HG02973 (cell line): Measurements from ENCODE around the gene TM7SF2.

Experiments used
- ATAC-seq: cut with Tn5 transposase; IDR thresholded peaks from one replicate; pipeline ENCODE4 v1.9.1; 2021; ENCODE audit warnings: moderate library complexity; ENCODE audit not compliant: unreplicated experiment

The TM7SF2 gene

DNA sequence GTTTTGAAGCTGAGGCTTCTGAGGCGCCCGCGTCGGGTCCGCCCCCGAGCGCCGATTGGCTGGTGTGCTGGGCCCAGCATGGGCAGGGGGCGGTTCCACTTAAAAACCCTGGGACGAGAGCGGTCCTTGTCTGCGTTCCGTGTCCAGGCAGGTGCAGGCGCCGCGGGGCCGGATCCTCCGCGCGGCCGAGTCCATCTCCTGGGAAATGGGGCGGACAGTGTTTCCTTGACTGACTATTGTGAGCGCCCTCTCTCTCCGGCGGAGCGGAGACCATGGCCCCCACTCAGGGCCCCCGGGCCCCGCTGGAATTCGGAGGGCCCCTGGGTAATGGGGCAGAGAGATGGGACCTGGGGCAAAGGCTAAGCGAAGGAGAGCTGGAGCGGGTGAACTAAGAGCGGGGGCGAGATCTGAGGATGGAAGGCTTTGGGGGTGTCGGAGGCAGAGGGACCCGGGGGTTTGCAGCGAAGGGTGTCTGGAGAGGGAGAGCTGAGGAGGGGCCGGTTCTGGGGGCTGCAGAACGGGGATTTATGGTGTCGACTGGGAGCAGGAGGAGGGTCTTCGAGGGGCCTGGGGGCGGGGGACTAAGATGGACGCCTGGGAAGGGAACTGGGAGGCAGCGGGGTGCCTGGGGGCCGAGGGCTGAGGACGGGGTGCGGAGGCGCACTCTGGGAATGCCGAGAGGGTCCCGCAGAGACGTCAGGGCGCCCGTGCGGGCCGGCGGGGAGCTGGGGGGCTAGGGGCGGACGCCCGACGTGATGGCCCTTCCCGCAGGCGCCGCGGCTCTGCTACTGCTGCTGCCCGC lies at the start of gene TM7SF2:
Gene TM7SF2 (plus strand): TSS at position 129 of the 802 bp plus-strand sequence. CDS start 144 bp downstream, at position 273.
- peak; percentile 36 for ATAC-seq

GRCh38 chr11:65063532-65063931 lies 48.1 kb upstream of the TM7SF2 start:
- no peak for ATAC-seq

DNA sequence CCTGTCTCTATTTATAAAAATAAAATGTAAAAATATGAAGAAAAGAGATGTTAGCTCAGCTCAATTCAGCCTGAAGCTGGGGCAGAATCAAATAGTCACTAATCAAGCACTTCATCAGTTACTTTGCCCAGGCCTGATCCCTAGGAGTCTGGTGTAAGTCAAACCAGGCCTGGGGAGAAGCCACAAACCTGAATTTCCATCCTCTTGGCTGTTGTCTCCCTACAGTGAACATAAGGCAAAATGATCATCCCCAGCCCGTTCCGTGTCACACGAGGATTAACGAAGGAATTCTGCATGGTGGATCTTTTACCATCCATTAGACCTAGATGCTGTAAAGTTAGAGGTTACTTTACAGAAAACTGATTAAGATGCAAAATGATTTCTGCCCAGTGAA lies 46.8 kb upstream of the TM7SF2 start:
- no peak for ATAC-seq

- no peak for ATAC-seq
These were observed 45.8 kb upstream of the TM7SF2 start for GRCh38 chr11:65065851-65066250.

DNA sequence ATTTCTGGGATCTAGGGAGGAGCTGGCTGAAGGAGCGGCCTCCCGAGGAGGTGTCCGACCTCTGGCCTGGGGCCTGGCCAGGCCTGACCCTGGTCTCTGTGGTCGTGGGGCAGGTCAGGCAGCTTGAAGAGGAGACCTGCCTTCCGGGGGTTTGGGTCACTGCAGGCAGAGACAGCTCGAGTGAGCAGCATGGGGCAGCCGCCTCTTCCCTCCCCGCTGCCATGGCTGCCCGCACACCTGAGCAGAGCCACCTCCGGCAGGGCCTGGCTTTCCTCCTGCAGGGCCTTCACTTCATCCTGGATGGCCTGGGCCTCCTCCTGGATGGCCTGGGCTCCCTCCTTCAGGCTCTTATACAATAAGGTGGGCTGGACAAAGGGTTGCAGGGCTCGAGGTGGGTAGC lies 45.4 kb upstream of the TM7SF2 start:
- ATAC-seq = no peak

DNA sequence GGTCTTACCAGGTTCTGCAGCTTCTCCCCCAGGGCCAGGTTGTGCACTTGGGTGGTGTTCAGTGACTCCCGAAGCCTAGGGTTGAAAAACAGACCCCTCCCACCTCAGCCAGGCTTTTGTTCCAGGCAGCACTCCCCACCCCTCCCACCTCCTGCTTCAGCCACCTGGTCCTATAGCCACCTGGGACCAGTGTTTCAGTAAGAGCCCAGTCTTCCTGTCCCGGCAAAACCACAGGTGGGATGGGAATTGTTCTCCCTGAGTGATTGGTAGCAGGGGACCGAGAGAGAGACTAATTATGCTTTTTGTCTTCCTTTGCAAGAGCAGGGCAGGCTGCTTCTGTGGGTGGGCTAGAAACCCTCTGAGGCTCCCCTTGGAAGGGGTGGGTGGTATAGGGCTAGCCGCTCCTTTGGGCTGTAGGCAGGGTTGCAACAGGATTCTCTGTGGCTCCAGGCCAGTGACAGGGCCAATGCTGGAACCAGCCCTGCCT lies 44.8 kb upstream of the TM7SF2 start:
- no peak for ATAC-seq

DNA sequence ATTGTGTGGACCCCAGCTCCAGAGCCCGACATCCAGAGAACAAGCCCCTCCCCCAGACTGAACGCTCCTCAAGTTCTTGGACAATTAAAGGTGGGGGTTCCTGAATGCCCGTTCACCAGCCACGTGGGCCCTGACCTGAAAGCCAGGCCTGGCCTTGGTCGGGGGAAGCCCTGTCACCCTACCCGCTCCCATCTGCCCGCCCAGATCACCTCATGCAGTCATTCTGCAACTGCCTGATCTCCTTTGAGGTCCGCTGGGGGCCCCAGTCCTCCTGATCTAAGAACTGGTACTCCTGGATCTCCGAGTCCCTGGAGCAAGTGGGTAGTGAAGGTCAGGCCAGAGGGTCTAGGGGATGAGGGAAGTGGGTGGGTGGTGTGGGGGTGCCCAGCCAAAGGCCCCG lies 44.2 kb upstream of the TM7SF2 start:
- no peak for ATAC-seq

- no peak for ATAC-seq
These were observed 42.5 kb upstream of the TM7SF2 start for GRCh38 chr11:65069217-65069616.

DNA sequence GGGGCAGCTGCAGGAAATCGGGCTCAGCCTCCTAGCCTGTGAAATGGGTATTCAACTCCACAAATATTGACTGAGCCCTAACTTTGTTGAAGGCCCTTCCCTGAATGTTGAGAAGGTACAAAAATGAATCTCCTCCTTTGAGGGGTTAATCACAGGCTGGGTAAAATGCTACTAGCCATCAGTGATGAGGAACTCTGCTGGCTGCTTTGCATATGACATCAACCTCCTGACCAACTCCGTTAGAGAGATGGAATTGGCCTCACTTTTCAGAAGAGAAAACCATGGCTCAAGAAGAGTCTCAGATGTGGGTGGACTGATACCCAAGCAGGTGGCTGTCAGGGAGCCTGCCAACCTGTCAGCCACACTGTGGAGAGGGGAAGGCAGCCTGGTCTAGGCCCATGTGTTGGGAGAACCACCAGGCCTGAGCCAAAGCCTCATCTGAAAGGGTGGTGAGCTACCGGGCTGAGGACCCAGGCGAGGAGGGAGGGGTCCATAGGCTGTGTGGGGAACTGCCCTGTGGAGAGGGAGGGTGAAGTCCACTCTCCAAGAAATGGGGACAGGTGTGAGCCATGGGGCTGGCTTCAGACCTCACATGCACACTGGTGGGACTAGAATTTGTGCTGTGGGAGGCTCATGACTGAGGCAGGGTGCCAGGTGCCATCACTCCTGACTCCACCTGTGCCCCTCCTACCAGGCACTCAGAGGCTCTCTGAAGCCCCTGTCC lies 39.6 kb upstream of the TM7SF2 start:
- no peak for ATAC-seq

DNA sequence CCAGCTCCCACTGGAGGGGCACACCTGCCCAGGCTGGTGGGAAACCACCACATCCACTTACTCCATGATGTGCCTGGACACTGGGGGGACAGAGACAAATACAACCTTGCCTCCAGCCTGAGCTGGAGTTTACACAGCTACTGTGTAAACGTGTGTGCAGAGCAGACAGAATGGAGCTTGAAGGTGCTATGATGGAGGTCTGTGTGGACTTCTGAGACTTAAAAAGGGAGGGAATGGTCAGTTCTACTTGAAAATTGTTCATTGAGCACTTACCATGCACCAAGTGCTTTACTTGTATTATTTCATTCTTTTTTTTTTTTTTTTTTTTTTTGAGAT lies 39.1 kb upstream of the TM7SF2 start:
- ATAC-seq = no peak

GRCh38 chr11:65077451-65077850 lies 34.2 kb upstream of the TM7SF2 start:
- ATAC-seq = no peak

DNA sequence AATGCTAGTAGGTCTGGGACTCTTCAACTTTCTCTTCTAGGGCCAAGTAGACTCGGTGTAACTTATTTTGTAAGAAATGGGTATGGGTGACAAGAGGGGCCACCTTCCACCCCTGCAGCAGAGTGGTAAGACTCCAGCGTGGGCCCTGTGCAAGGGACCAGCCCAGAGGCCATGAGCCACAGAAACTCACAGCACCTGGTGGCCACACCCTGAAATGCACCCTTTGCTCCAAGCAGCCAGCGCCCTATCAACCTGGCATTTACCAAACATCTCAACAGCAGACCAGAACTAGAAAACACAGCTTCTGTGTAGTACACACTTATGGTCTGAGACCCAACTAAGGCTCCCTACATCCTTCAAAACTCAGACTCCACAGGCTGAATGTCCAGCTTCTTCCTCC lies 33.5 kb upstream of the TM7SF2 start:
- ATAC-seq = no peak

GRCh38 chr11:65078786-65079342 lies 32.8 kb upstream of the TM7SF2 start:
- no peak for ATAC-seq

GRCh38 chr11:65083134-65083833 lies 28.4 kb upstream of the TM7SF2 start:
- no peak for ATAC-seq

- peak; percentile 67 for ATAC-seq
These were observed 27.7 kb upstream of the TM7SF2 start, which contains the start of the genes CDCA5 and ZFPL1 for GRCh38 chr11:65083834-65084597. TSS of gene CDCA5 (minus strand) at chr11:65084040. CDS start at chr11:65083978, 62 bp downstream. TSS of gene ZFPL1 (plus strand) at chr11:65084222. CDS start at chr11:65084699, 477 bp downstream.

DNA sequence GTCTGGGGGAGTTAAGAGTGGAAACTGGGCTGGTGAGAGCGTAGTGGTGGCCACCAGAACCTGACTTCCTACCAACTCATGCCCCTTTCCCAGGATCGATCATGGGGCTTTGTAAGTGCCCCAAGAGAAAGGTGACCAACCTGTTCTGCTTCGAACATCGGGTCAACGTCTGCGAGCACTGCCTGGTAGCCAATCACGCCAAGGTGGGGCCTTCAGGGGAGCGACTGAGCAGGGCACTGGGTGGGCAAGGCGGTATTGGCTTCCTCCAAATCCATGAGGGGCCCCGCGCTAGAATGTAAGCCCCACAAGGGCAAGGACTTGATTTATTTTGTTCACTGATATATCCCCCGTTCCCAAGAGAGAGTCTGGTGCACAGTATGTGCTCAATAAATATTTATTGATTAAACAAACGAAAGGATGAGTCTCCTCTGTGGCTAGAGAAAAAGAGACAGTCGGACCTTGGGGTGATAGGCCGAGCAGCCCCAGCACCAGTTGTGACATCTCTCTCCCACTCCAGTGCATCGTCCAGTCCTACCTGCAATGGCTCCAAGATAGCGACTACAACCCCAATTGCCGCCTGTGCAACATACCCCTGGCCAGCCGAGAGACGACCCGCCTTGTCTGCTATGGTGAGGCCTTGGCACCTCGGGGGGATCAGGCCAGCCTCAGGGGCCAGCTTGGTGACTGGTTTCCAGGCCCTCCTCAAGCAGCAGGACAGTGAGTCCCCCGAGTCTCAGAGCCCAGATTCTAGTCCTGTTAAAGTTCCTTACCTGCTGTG lies 26.9 kb upstream of the TM7SF2 start:
- ATAC-seq = no peak

DNA sequence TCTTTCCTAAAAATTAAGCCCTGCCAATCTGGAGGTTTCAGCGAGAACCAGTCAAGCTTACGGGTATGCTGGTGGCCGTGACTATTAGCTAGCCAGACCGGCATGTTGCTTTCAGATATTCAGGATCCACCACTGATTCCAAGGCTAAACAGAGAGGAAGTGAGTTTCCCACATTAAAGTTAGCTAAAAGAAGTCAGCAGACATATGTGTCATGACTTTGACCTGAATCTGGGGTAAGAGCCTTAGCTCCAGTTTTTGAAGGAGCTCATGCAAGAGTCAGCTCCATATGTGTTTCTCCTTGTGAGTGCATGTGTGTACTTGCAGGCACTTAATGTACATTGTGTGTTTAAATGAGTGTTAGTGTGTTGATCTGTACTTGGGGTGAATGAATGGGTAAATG lies 26.2 kb upstream of the TM7SF2 start:
- ATAC-seq = no peak

DNA sequence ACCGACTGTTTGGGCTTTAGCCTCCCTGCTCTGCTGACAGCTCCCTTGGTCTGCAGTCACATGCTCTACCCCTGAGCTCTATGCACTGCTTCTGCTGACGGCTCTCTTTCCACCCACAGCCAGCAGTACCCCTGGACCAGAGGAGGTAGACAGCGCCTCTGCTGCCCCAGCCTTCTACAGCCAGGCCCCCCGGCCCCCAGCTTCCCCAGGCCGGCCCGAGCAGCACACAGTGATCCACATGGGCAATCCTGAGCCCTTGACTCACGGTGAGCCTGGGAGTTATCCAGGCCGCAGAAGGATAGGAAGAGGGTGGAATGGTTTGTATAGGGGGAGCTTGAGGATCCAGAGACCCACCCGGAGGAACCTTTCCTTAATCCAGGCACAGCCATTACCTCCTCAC lies 24.9 kb upstream of the TM7SF2 start:
- no peak for ATAC-seq

GRCh38 chr11:65087216-65087615 lies 24.5 kb upstream of the TM7SF2 start:
- ATAC-seq = no peak

GRCh38 chr11:65087827-65088226 lies 23.8 kb upstream of the TM7SF2 start:
- no peak for ATAC-seq
